Right hindlimb (tissue), 1 donor: ENCODE data around the gene ARG2.

Source experiments
- DNase-seq: peaks from one replicate; pipeline ENCODE4 v3.0.0-alpha.2; 2018

ARG2 gene

DNA sequence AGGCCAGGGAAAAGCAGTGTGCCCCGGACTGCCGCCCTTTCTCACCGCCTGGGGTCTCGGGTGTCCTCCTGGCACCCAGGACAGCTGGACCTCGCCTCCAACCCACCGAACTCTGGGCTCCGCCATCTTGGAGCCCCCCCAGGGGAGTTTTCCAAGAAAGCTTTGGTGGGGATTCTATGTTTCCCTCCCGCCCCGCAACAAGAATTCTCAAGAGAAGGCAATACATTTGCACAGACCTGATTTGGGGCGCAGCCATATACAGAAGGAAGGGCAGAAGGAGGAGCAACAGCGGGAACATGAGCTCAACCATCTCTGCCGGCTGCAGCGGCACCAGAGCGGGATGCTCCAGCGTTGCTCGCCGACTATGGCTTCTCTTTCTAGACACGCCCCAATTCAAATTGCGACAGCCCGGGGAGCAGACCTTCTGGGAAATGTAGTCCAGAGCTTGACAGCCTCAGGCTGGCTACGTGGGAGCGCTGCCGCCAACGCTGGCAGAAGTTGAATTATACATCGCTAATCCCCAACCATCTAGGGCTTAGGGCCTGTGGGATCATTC is 75.8 kb downstream of the ARG2 start, which contains the start of gene RDH11:
Gene RDH11 (minus strand): TSS at position 371 of the 556 bp plus-strand sequence. CDS start 61 bp downstream, at position 310.
- DNase-seq, result peak; percentile 90

DNA sequence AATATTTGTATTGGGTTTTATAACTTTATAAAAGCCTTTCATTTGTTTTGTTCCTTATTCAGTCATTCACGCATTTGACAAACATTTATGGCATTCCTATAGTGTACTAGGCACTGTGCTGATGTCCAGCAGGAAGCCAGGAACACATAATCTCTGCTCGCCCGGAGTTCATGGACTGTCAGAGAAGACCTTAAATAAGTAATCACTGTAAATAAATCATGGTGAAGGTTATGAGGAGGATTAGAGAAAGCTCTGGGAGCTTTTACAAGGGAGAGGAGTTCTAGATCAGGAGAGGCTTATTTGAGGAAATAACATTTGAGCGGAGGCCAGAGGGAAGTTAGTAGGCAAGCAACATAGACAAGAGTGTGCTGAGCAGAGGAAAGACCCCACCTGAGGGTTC is 77.3 kb downstream of the ARG2 start:
- no peak for DNase-seq

DNA sequence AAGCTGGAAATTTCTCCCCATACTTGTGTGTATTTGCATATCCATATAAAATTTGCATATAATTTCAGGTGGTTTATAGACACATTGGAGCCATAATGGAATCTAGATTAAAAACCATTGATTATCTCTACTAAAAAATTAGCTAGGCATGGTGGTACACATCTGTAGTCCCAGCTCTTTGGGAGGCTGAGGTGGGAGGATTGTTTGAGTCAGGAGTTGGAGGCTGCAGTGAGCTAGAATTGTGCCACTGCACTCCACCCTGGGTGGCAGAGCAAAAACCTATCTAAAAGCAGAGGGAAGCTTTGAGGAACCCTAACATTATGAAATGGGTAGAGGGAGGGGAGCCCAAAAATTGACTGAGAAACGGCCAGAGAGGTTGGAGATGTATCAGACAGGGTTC is 78.5 kb downstream of the ARG2 start:
- DNase-seq, result no peak
